NT2/D1 (cell line): ENCODE measurements around the gene CAMK2D.

Experiments
- DNase-seq: peaks from one replicate; pipeline ENCODE4 v3.0.0-alpha.2; 2011; ENCODE audit warnings: low read depth, low spot score
- H3K27me3 ChIP-seq: 2 replicates; pipeline ENCODE4 v1.6.0; 2011; ENCODE audit warnings: mild to moderate bottlenecking; ENCODE audit not compliant: insufficient read length, insufficient read depth
- H3K36me3 ChIP-seq: 2 replicates; pipeline ENCODE4 v1.6.1; 2011; ENCODE audit warnings: mild to moderate bottlenecking, low read length, mixed read lengths; ENCODE audit not compliant: insufficient read depth, insufficient read length
- H3K4me1 ChIP-seq: 2 replicates; pipeline ENCODE4 v1.5.1; 2011; ENCODE audit not compliant: insufficient read depth, insufficient read length
- H3K4me3 ChIP-seq: 2 replicates; pipeline ENCODE4 v1.5.1; 2011; ENCODE audit warnings: low read depth; ENCODE audit not compliant: insufficient read length
- H3K9ac ChIP-seq: 2 replicates; pipeline ENCODE4 v1.6.0; 2011; ENCODE audit warnings: low read depth; ENCODE audit not compliant: insufficient read length
- H3K9me3 ChIP-seq: 2 replicates; pipeline ENCODE4 v1.5.1; 2011; ENCODE audit warnings: mild to moderate bottlenecking, low read length; ENCODE audit not compliant: insufficient read depth
- SUZ12 ChIP-seq: IDR thresholded peaks from 2 replicates; pipeline ENCODE4 v1.6.1; 2011; ENCODE audit not compliant: insufficient read length, insufficient read depth; ENCODE audit errors: extremely low read depth
- YY1 ChIP-seq: IDR thresholded peaks from 2 replicates; pipeline ENCODE4 v1.6.1; 2011; ENCODE audit not compliant: insufficient read length, insufficient read depth
- ZNF274 ChIP-seq: IDR thresholded peaks from 2 replicates; pipeline ENCODE4 v1.6.1; 2011; ENCODE audit warnings: mild to moderate bottlenecking, low read depth, low read length

The CAMK2D gene

GRCh38 chr4:113575401-113575800 is 186.1 kb downstream of the CAMK2D start:
- no peaks in the 10 kb centered on the region for H3K36me3 ChIP-seq
- H3K9me3 ChIP-seq, result no peaks in the 10 kb centered on the region
- no peaks in the 10 kb centered on the region for H3K4me1 ChIP-seq
- no peak for DNase-seq
- H3K9ac ChIP-seq, result no peak overlapping the region
- TF ChIP-seq ZNF274 (no peak), YY1 (no peak), SUZ12 (no peak)
- H3K27me3 ChIP-seq, result no peaks in the 10 kb centered on the region
- H3K4me3 ChIP-seq, result no peak overlapping the region

- Histone ChIP-seq H3K27me3 (no peaks in the 10 kb centered on the region), H3K36me3 (no peaks in the 10 kb centered on the region), H3K9me3 (no peaks in the 10 kb centered on the region), H3K4me1 (no peaks in the 10 kb centered on the region), H3K9ac (no peak overlapping the region), H3K4me3 (no peak overlapping the region)
- no peak for DNase-seq
- no peak for TF ChIP-seq SUZ12
- TF ChIP-seq YY1, result no peak
- TF ChIP-seq ZNF274, result no peak
Measured at GRCh38 chr4:113574636-113575103, 186.9 kb downstream of the CAMK2D start.

GRCh38 chr4:113572620-113573019 is 188.9 kb downstream of the CAMK2D start:
- Histone ChIP-seq H3K36me3 (no peaks in the 10 kb centered on the region), H3K9ac (no peak overlapping the region)

GRCh38 chr4:113566015-113566795 is 195.3 kb downstream of the CAMK2D start:
- H3K9ac ChIP-seq, result no peak overlapping the region
- no peaks in the 10 kb centered on the region for H3K4me1 ChIP-seq
- no peak for DNase-seq
- H3K9me3 ChIP-seq, result no peaks in the 10 kb centered on the region
- TF ChIP-seq YY1, result no peak
- no peak for TF ChIP-seq ZNF274
- no peak for TF ChIP-seq SUZ12
- no peak overlapping the region for H3K4me3 ChIP-seq
- H3K36me3 ChIP-seq, result no peaks in the 10 kb centered on the region
- no peaks in the 10 kb centered on the region for H3K27me3 ChIP-seq

More at GRCh38 chr4:113572620-113573019, 188.9 kb downstream of the CAMK2D start:
- H3K4me3 ChIP-seq, result no peak overlapping the region
- DNase-seq, result no peak
- TF ChIP-seq ZNF274, result no peak
- TF ChIP-seq YY1, result no peak
- no peak for TF ChIP-seq SUZ12
- no peaks in the 10 kb centered on the region for H3K9me3 ChIP-seq
- H3K4me1 ChIP-seq, result no peaks in the 10 kb centered on the region
- H3K27me3 ChIP-seq, result no peaks in the 10 kb centered on the region

- H3K36me3 ChIP-seq, result no peaks in the 10 kb centered on the region
- no peaks in the 10 kb centered on the region for H3K27me3 ChIP-seq
- no peak overlapping the region for H3K4me3 ChIP-seq
- DNase-seq, result no peak
- TF ChIP-seq YY1, result no peak
- no peak for TF ChIP-seq ZNF274
- TF ChIP-seq SUZ12, result no peak
- H3K9ac ChIP-seq, result no peak overlapping the region
- no peaks in the 10 kb centered on the region for H3K9me3 ChIP-seq
- H3K4me1 ChIP-seq, result no peaks in the 10 kb centered on the region
Measured at GRCh38 chr4:113565702-113566012, 195.9 kb downstream of the CAMK2D start.

GRCh38 chr4:113564493-113564892 is 197.0 kb downstream of the CAMK2D start:
- no peaks in the 10 kb centered on the region for H3K36me3 ChIP-seq
- no peak overlapping the region for H3K4me3 ChIP-seq
- no peak for DNase-seq
- no peaks in the 10 kb centered on the region for H3K27me3 ChIP-seq
- no peak for TF ChIP-seq ZNF274
- H3K9ac ChIP-seq, result no peak overlapping the region
- no peaks in the 10 kb centered on the region for H3K4me1 ChIP-seq
- H3K9me3 ChIP-seq, result no peaks in the 10 kb centered on the region

- no peak overlapping the region for H3K9ac ChIP-seq
- no peak for DNase-seq
- H3K9me3 ChIP-seq, result no peaks in the 10 kb centered on the region
- no peaks in the 10 kb centered on the region for H3K36me3 ChIP-seq
- no peak overlapping the region for H3K4me3 ChIP-seq
- H3K27me3 ChIP-seq, result no peaks in the 10 kb centered on the region
- no peaks in the 10 kb centered on the region for H3K4me1 ChIP-seq
- TF ChIP-seq SUZ12 (no peak), ZNF274 (no peak), YY1 (no peak)
Measured at GRCh38 chr4:113563691-113564378, 197.7 kb downstream of the CAMK2D start.
